NCI-H526 treated with DMSO at 0.1 percent for 48 hours (cell line): ENCODE data around the gene CBX6.

Experiments
- DNase-seq: peaks from one replicate; lab custom pipeline; 2025; lab: John Stamatoyannopoulos, UW

The CBX6 gene

GRCh38 chr22:38840129-38840528 is 31.9 kb downstream of the CBX6 start:
- no peak for DNase-seq

GRCh38 chr22:38839686-38840085 is 32.3 kb downstream of the CBX6 start:
- DNase-seq = no peak

- no peak for DNase-seq
These were observed 34.5 kb downstream of the CBX6 start for GRCh38 chr22:38837414-38837928.

GRCh38 chr22:38835888-38836301 is 36.1 kb downstream of the CBX6 start:
- DNase-seq = no peak

- no peak for DNase-seq
These were observed 37.0 kb downstream of the CBX6 start for GRCh38 chr22:38834991-38835390.

- DNase-seq = no peak
These were observed 37.6 kb downstream of the CBX6 start for GRCh38 chr22:38834215-38834953.

- DNase-seq = no peak
These were observed 39.0 kb downstream of the CBX6 start for GRCh38 chr22:38833061-38833460.

- DNase-seq = no peak
These were observed 39.7 kb downstream of the CBX6 start for GRCh38 chr22:38832005-38832978.

- no peak for DNase-seq
These were observed 40.7 kb downstream of the CBX6 start for GRCh38 chr22:38831166-38831945.

GRCh38 chr22:38830845-38831108 is 41.2 kb downstream of the CBX6 start:
- DNase-seq = no peak

- no peak for DNase-seq
These were observed 41.8 kb downstream of the CBX6 start for GRCh38 chr22:38830026-38830844.

GRCh38 chr22:38829485-38829884 is 42.5 kb downstream of the CBX6 start:
- no peak for DNase-seq

- no peak for DNase-seq
These were observed 43.3 kb downstream of the CBX6 start for GRCh38 chr22:38828616-38829205.

GRCh38 chr22:38828191-38828590 is 43.8 kb downstream of the CBX6 start:
- no peak for DNase-seq

- no peak for DNase-seq
These were observed 44.5 kb downstream of the CBX6 start for GRCh38 chr22:38827510-38827909.

- no peak for DNase-seq
These were observed 45.2 kb downstream of the CBX6 start for GRCh38 chr22:38826801-38827200.

- no peak for DNase-seq
These were observed 45.6 kb downstream of the CBX6 start for GRCh38 chr22:38826386-38826785.

- DNase-seq = no peak
These were observed 47.4 kb downstream of the CBX6 start for GRCh38 chr22:38824585-38824984.

GRCh38 chr22:38823637-38824036 is 48.4 kb downstream of the CBX6 start:
- DNase-seq = no peak

- DNase-seq = no peak
These were observed 48.9 kb downstream of the CBX6 start for GRCh38 chr22:38823076-38823475.

GRCh38 chr22:38820020-38820419 is 52.0 kb downstream of the CBX6 start:
- no peak for DNase-seq
